Peyer's patch (tissue), 4 donors: ENCODE measurements around the gene COPRS. TPM values are rescaled to one million over a fixed set of nuclear protein-coding genes. Genes with fewer than 3 reads are reported as not detected.
"Not testable (repeated sequence)": the region's sequence is repeated elsewhere in the genome, so short reads cannot be mapped to it uniquely, and the experiment has no call there.

ENCODE experiments used
- DNase-seq, 3 donors: peaks; one replicate each; pipeline ENCODE4 v3.0.0-alpha.2; 2017 to 2019
- H3K27ac ChIP-seq, 4 donors: fragments of 200-600 bp; sonication (generic); one replicate each; pipeline ENCODE4 v1.5.1; 2016 to 2019
- H3K27me3 ChIP-seq, 2 donors: fragments of 200-600 bp; sonication (generic); one replicate each; pipeline ENCODE4 v1.5.1; 2019
- H3K36me3 ChIP-seq, 3 donors: fragments of 200-600 bp; sonication (generic); one replicate each; pipeline ENCODE4 v1.5.1; 2016 to 2019
- H3K4me1 ChIP-seq, 4 donors: fragments of 200-600 bp; sonication (generic); one replicate each; pipeline ENCODE4 v1.5.1; 2016 to 2019
- H3K4me3 ChIP-seq, 4 donors: fragments of 200-600 bp; sonication (generic); 1 replicate in 3 of 4; 2 replicates in 1 of 4; pipeline ENCODE4 v1.5.1; 2016 to 2019; ENCODE audit warnings: mild to moderate bottlenecking in 1 of 4
- H3K9me3 ChIP-seq, 4 donors: fragments of 200-600 bp; sonication (generic); one replicate each; pipeline ENCODE4 v1.5.1; 2016 to 2019; ENCODE audit warnings: mild to moderate bottlenecking in 1 of 4
- CTCF ChIP-seq, 6 experiments: fragments of 450-650 bp in 4 of 6; fragments of 200-600 bp in 2 of 6; sonication (generic) in 1 of 6; IDR thresholded peaks; one replicate each; pipeline ENCODE4 v1.5.1; 2017 to 2019; ENCODE audit warnings: antibody characterized with exemption in 6 of 6, mild to moderate bottlenecking in 3 of 6, moderate library complexity in 1 of 6
- POLR2A ChIP-seq, 2 donors: fragments of 450-650 bp; IDR thresholded peaks; one replicate each; pipeline ENCODE4 v1.5.1; 2017; ENCODE audit warnings: antibody characterized with exemption in 2 of 2, mild to moderate bottlenecking in 2 of 2, moderate library complexity in 2 of 2
- total RNA-seq, 4 donors: library from RNA; depleted of rRNA; stranded (reverse); fragments of >200 nt; gene quantifications; one replicate each; pipeline ENCODE4 v1.1.0, GENCODE V29; 2016

The COPRS gene
- total RNA-seq, 4 donors from 2014 or later, result 16.1 to 96.6 (median 31.7) TPM

GRCh38 chr17:31835984-31836383, 23.1 kb downstream of the COPRS start:
- TF ChIP-seq POLR2A (IDR thresholded peaks at IDR 0.05) (no peak), CTCF (IDR thresholded peaks at IDR 0.05) (no peak)
- Histone ChIP-seq H3K4me3 (no peak overlapping the region), H3K9me3 (no peaks in the 10 kb centered on the region), H3K27me3 (no peaks in the 10 kb centered on the region), H3K27ac (no peak overlapping the region), H3K4me1 (no peaks in the 10 kb centered on the region), H3K36me3 (no peaks in the 10 kb centered on the region)
- DNase-seq, result no peak

- Histone ChIP-seq H3K36me3 (no peaks in the 10 kb centered on the region), H3K27me3 (no peaks in the 10 kb centered on the region), H3K9me3 (no peaks in the 10 kb centered on the region), H3K4me1 (no peaks in the 10 kb centered on the region), H3K4me3 (no peak overlapping the region), H3K27ac (no peak overlapping the region)
- peak in 2 of 3 donors; percentile 43 to 58 for DNase-seq
- TF ChIP-seq CTCF (IDR thresholded peaks at IDR 0.05) (no peak), POLR2A (IDR thresholded peaks at IDR 0.05) (no peak)
These were observed 24.6 kb downstream of the COPRS start for GRCh38 chr17:31834448-31834847.

- Histone ChIP-seq H3K9me3 (no peaks in the 10 kb centered on the region), H3K4me3 (no peak overlapping the region), H3K27ac (no peak overlapping the region), H3K4me1 (no peaks in the 10 kb centered on the region), H3K27me3 (no peaks in the 10 kb centered on the region), H3K36me3 (no peaks in the 10 kb centered on the region)
- TF ChIP-seq CTCF (IDR thresholded peaks at IDR 0.05), result no peak
- no peak for TF ChIP-seq POLR2A (IDR thresholded peaks at IDR 0.05)
- DNase-seq, result no peak
These were observed 26.3 kb downstream of the COPRS start for GRCh38 chr17:31832746-31833145.

- no peaks in the 10 kb centered on the region for H3K36me3 ChIP-seq
- H3K27me3 ChIP-seq, result no peaks in the 10 kb centered on the region
- no peak for TF ChIP-seq CTCF (IDR thresholded peaks at IDR 0.05)
- no peak for TF ChIP-seq POLR2A (IDR thresholded peaks at IDR 0.05)
- no peaks in the 10 kb centered on the region for H3K4me1 ChIP-seq
- no peak overlapping the region for H3K4me3 ChIP-seq
- no peaks in the 10 kb centered on the region for H3K9me3 ChIP-seq
- DNase-seq, result no peak
- H3K27ac ChIP-seq, result no peak overlapping the region
These were observed 27.8 kb downstream of the COPRS start for GRCh38 chr17:31830971-31831858.

- no peaks in the 10 kb centered on the region for H3K9me3 ChIP-seq
- no peak for DNase-seq
- no peaks in the 10 kb centered on the region for H3K36me3 ChIP-seq
- TF ChIP-seq CTCF (IDR thresholded peaks at IDR 0.05), result no peak
- TF ChIP-seq POLR2A (IDR thresholded peaks at IDR 0.05), result no peak
- no peak overlapping the region for H3K4me3 ChIP-seq
- no peaks in the 10 kb centered on the region for H3K27me3 ChIP-seq
- H3K4me1 ChIP-seq, result no peaks in the 10 kb centered on the region
- H3K27ac ChIP-seq, result no peak overlapping the region
These were observed 29.4 kb downstream of the COPRS start for GRCh38 chr17:31829649-31830048.

GRCh38 chr17:31828955-31829354, 30.1 kb downstream of the COPRS start:
- not testable (repeated sequence) for H3K4me1 ChIP-seq, H3K27me3 ChIP-seq, H3K9me3 ChIP-seq, H3K4me3 ChIP-seq, H3K36me3 ChIP-seq, H3K27ac ChIP-seq, DNase-seq
